Glutamatergic neuron (in vitro differentiated cells): ENCODE results near the gene ASPSCR1. TPM values are rescaled to one million over a fixed set of nuclear protein-coding genes. Genes with fewer than 3 reads are reported as not detected.

Experiments used
- DNase-seq: peaks from one replicate; pipeline ENCODE4 v3.0.0; 2022
- H3K27ac Mint-ChIP-seq: one replicate; pipeline ENCODE4 v1.8.0; 2020; ENCODE audit warnings: mild to moderate bottlenecking, mixed read lengths, inconsistent platforms; ENCODE audit not compliant: unreplicated experiment
- H3K27me3 Mint-ChIP-seq: one replicate; pipeline ENCODE4 v1.8.0; 2020; ENCODE audit warnings: mild to moderate bottlenecking, moderate library complexity, mixed read lengths, inconsistent platforms; ENCODE audit not compliant: unreplicated experiment
- H3K36me3 Mint-ChIP-seq: one replicate; pipeline ENCODE4 v1.8.0; 2020; ENCODE audit warnings: mild to moderate bottlenecking, mixed read lengths, inconsistent platforms; ENCODE audit not compliant: unreplicated experiment
- H3K4me1 Mint-ChIP-seq: one replicate; pipeline ENCODE4 v1.8.0; 2020; ENCODE audit warnings: mild to moderate bottlenecking, low read depth, mixed read lengths, inconsistent platforms; ENCODE audit not compliant: unreplicated experiment
- H3K4me3 Mint-ChIP-seq: one replicate; pipeline ENCODE4 v1.8.0; 2020; ENCODE audit warnings: mild to moderate bottlenecking, mixed read lengths, inconsistent platforms; ENCODE audit not compliant: unreplicated experiment
- H3K9me3 Mint-ChIP-seq: one replicate; pipeline ENCODE4 v1.8.0; 2020; ENCODE audit warnings: mild to moderate bottlenecking, moderate library complexity, mixed read lengths, inconsistent platforms; ENCODE audit not compliant: unreplicated experiment
- CTCF ChIP-seq: fragments of 200-600 bp; sonication (generic); IDR thresholded peaks from one replicate; pipeline ENCODE4 v1.5.0; 2021; ENCODE audit not compliant: partially characterized antibody, unreplicated experiment
- total RNA-seq: library from RNA; stranded (reverse); fragmentation: NEBNext Ultra II Directional; extraction: Animal tissue kit (Norgen Biotek cat#: 25700); gene quantifications from one replicate; pipeline ENCODE4 v1.2.1, GENCODE V29; 2021; ENCODE audit not compliant: unreplicated experiment

Gene ASPSCR1
- total RNA-seq, 1 donor from 2014 or later = 51.7 TPM

- Mint-ChIP-seq H3K4me3 (peak overlapping the region; percentile 25), H3K36me3 (no peaks in the 10 kb centered on the region), H3K9me3 (peaks cover 6% of the 10 kb centered on the region), H3K27ac (peak overlapping the region; percentile 78), H3K4me1 (peaks cover 15% of the 10 kb centered on the region), H3K27me3 (peaks cover 6% of the 10 kb centered on the region)
- peak; percentile 71 for DNase-seq
- no peak for TF ChIP-seq CTCF
Measured at GRCh38 chr17:81941484-81942166, 35.8 kb upstream of the ASPSCR1 start.

- peaks cover 16% of the 10 kb centered on the region for H3K4me1 Mint-ChIP-seq
- H3K36me3 Mint-ChIP-seq = no peaks in the 10 kb centered on the region
- H3K27me3 Mint-ChIP-seq = peaks cover 6% of the 10 kb centered on the region
- H3K4me3 Mint-ChIP-seq = peak overlapping the region; percentile 38
- H3K9me3 Mint-ChIP-seq = peaks cover 6% of the 10 kb centered on the region
- H3K27ac Mint-ChIP-seq = peak overlapping the region; percentile 78
- TF ChIP-seq CTCF = no peak
- no peak for DNase-seq
Measured at GRCh38 chr17:81942167-81942553, 35.3 kb upstream of the ASPSCR1 start.

- peaks cover 1% of the 10 kb centered on the region for H3K27me3 Mint-ChIP-seq
- TF ChIP-seq CTCF = no peak
- H3K27ac Mint-ChIP-seq = no peak overlapping the region
Measured at GRCh38 chr17:81944858-81945257, 32.6 kb upstream of the ASPSCR1 start.

GRCh38 chr17:81947189-81947588 lies 30.2 kb upstream of the ASPSCR1 start, which contains the start of gene MYADML2:
TSS of gene MYADML2 (minus strand) at chr17:81947233. CDS start at chr17:81941741, 5,492 bp downstream.
- Mint-ChIP-seq H3K27ac (no peak within 1 kb of the TSS), H3K27me3 (peaks cover 3% of the 10 kb centered on the region), H3K36me3 (no peaks in the 10 kb centered on the region), H3K9me3 (peaks cover 5% of the 10 kb centered on the region), H3K4me1 (peaks cover 9% of the 10 kb centered on the region), H3K4me3 (no peak within 1 kb of the TSS)
- no peak for TF ChIP-seq CTCF
- DNase-seq = no peak

More at GRCh38 chr17:81944858-81945257, 32.6 kb upstream of the ASPSCR1 start:
- Mint-ChIP-seq H3K9me3 (peaks cover 2% of the 10 kb centered on the region), H3K4me1 (peaks cover 6% of the 10 kb centered on the region), H3K4me3 (no peak overlapping the region), H3K36me3 (no peaks in the 10 kb centered on the region)
- DNase-seq = no peak

- H3K36me3 Mint-ChIP-seq = no peaks in the 10 kb centered on the region
- H3K4me1 Mint-ChIP-seq = peaks cover 7% of the 10 kb centered on the region
- H3K27ac Mint-ChIP-seq = no peak overlapping the region
- H3K27me3 Mint-ChIP-seq = peaks cover 3% of the 10 kb centered on the region
- no peak for DNase-seq
- no peak overlapping the region for H3K4me3 Mint-ChIP-seq
- peaks cover 3% of the 10 kb centered on the region for H3K9me3 Mint-ChIP-seq
- TF ChIP-seq CTCF = no peak
Measured at GRCh38 chr17:81948635-81949378, 28.6 kb upstream of the ASPSCR1 start.
